Measurements from ENCODE around the gene RERE.

DNA sequence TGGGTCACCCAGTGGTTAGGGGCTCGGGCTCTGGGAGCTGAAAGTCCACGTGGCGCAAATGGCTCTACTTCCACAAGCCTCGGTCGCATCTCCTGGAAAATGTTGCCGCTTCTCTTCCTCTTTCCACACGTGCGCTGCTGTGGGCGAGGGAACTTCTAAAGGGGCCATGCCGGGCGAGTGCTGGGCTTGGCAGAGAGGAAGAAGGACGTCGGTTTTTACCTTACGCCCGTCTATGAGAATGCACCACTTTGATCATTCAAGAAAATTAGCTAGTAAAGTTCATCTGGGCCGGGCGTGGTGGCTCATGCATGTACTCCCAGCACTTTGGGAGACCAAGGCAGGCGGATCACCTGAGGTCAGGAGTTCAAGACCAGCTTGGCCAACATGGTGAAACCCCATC lies 489.2 kb downstream of the RERE start:
- no peak for TF ChIP-seq POLR2AphosphoS5 (IDR thresholded peaks at IDR 0.05)
- TF ChIP-seq EP300 (IDR thresholded peaks at IDR 0.05), result no peak
